ENCODE measurements around the gene HEATR5A. TPM values are rescaled to one million over a fixed set of nuclear protein-coding genes. Genes with fewer than 3 reads are reported as not detected.

Gene HEATR5A
- polyA plus RNA-seq, 1 of the 3 experiments (the other 2 are of a cell fraction), result 7.1 TPM

DNA sequence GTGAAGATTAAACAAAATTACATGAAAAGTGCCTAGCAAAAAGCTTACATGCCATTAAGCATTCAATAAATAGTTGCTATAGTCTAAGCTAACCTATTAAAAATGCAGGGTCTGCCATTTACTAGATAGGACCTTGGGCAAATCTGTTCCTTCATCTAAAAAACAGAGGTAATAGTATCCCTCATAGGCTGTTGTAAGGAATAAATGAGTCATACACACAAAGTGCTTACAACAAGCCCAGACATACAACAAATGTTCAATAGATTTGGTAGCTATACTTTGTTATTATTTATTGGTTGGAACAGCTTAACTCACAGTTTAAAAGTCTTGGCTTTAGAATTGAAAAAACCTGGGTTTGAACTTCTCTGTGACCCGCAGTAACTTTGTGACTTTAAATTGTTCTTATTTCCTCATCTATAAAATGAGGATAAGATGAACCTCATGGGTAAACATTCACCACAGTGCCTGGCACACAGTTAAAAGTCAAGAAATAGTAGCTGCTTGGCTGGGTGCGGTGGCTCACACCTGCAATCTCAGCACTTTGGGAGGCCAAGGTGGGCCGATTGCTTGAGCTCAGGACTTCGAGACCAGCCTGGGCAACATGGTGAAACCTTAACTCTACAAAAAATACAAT lies 24.7 kb downstream of the HEATR5A start:
- Histone ChIP-seq H3K36me3 (replicated peaks in 1 of 2; ENCODE audit: control insufficient read depth in 1 of 2, insufficient read depth in 2 of 2, low read length in 1 of 2) (peaks cover 31 to 48% of the 10 kb centered on the region in 2 experiments), H3K79me2 (ENCODE audit: insufficient read depth) (no peaks in the 10 kb centered on the region), H3K27ac (ENCODE audit: low read depth in 2 of 2, low read length in 1 of 2) (no peak overlapping the region), H3K9me2 (no peaks in the 10 kb centered on the region), H3K4me3 (ENCODE audit: low read depth in 2 of 2, low read length in 1 of 2) (no peak overlapping the region), H3F3A (replicated peaks; ENCODE audit: insufficient read depth) (no peaks in the 10 kb centered on the region), H3K27me3 (ENCODE audit: insufficient read depth) (no peaks in the 10 kb centered on the region), H2AFZ (ENCODE audit: low read depth) (no peak overlapping the region), H4K20me1 (ENCODE audit: insufficient read depth) (no peaks in the 10 kb centered on the region), H3K9me3 (no peaks in the 10 kb centered on the region), H3K9ac (no peak overlapping the region), H3K4me1 (ENCODE audit: control insufficient read depth in 1 of 2, insufficient read depth in 2 of 2, low read depth in 1 of 2, low read length in 1 of 2) (no peaks in the 10 kb centered on the region), H3K4me2 (no peak overlapping the region)
- TF ChIP-seq, protein P1, sequence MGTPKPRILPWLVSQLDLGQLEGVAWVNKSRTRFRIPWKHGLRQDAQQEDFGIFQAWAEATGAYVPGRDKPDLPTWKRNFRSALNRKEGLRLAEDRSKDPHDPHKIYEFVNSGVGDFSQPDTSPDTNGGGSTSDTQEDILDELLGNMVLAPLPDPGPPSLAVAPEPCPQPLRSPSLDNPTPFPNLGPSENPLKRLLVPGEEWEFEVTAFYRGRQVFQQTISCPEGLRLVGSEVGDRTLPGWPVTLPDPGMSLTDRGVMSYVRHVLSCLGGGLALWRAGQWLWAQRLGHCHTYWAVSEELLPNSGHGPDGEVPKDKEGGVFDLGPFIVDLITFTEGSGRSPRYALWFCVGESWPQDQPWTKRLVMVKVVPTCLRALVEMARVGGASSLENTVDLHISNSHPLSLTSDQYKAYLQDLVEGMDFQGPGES (IDR thresholded peaks at IDR 0.05; ENCODE audit: low read depth, low read length), result no peak
- TF ChIP-seq MXI1 (IDR thresholded peaks at IDR 0.05; ENCODE audit: low read depth, low read length) (no peak), FOXJ3 (CRISPR knock-in tag; IDR thresholded peaks at IDR 0.05) (no peak), JUND (IDR thresholded peaks at IDR 0.05) (no peak), RAD21 (IDR thresholded peaks at IDR 0.05; ENCODE audit: low read length) (no peak), GATA2 (CRISPR knock-in tag; IDR thresholded peaks at IDR 0.05) (no peak), POLR2AphosphoS5 (IDR thresholded peaks at IDR 0.05; ENCODE audit: low read depth, low read length) (no peak), SMC3 (IDR thresholded peaks at IDR 0.05; ENCODE audit: low read depth, low read length) (no peak), GABPA (IDR thresholded peaks at IDR 0.05; ENCODE audit: low read depth) (no peak), TEAD4 (IDR thresholded peaks at IDR 0.05; ENCODE audit: borderline replicate concordance, insufficient read depth) (no peak), MEF2A (IDR thresholded peaks at IDR 0.05; ENCODE audit: borderline replicate concordance, low read depth) (no peak), NFIC (IDR thresholded peaks at IDR 0.05; ENCODE audit: borderline replicate concordance) (no peak), CHD2 (IDR thresholded peaks at IDR 0.05; ENCODE audit: low read length, partially characterized antibody) (no peak), FOXM1 (IDR thresholded peaks at IDR 0.05; ENCODE audit: low read depth) (no peak), ELF1 (IDR thresholded peaks at IDR 0.05) (no peak), SIN3A (IDR thresholded peaks at IDR 0.05; ENCODE audit: borderline replicate concordance, low read depth, low read length) (no peak)
- TF ChIP-seq, protein P2, sequence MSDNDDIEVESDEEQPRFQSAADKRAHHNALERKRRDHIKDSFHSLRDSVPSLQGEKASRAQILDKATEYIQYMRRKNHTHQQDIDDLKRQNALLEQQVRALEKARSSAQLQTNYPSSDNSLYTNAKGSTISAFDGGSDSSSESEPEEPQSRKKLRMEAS (IDR thresholded peaks at IDR 0.05; ENCODE audit: low read depth), result no peak
- TF ChIP-seq, protein P3, sequence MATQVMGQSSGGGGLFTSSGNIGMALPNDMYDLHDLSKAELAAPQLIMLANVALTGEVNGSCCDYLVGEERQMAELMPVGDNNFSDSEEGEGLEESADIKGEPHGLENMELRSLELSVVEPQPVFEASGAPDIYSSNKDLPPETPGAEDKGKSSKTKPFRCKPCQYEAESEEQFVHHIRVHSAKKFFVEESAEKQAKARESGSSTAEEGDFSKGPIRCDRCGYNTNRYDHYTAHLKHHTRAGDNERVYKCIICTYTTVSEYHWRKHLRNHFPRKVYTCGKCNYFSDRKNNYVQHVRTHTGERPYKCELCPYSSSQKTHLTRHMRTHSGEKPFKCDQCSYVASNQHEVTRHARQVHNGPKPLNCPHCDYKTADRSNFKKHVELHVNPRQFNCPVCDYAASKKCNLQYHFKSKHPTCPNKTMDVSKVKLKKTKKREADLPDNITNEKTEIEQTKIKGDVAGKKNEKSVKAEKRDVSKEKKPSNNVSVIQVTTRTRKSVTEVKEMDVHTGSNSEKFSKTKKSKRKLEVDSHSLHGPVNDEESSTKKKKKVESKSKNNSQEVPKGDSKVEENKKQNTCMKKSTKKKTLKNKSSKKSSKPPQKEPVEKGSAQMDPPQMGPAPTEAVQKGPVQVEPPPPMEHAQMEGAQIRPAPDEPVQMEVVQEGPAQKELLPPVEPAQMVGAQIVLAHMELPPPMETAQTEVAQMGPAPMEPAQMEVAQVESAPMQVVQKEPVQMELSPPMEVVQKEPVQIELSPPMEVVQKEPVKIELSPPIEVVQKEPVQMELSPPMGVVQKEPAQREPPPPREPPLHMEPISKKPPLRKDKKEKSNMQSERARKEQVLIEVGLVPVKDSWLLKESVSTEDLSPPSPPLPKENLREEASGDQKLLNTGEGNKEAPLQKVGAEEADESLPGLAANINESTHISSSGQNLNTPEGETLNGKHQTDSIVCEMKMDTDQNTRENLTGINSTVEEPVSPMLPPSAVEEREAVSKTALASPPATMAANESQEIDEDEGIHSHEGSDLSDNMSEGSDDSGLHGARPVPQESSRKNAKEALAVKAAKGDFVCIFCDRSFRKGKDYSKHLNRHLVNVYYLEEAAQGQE (IDR thresholded peaks at IDR 0.05; ENCODE audit: low read depth, low read length), result no peak
- TF ChIP-seq, protein P4, sequence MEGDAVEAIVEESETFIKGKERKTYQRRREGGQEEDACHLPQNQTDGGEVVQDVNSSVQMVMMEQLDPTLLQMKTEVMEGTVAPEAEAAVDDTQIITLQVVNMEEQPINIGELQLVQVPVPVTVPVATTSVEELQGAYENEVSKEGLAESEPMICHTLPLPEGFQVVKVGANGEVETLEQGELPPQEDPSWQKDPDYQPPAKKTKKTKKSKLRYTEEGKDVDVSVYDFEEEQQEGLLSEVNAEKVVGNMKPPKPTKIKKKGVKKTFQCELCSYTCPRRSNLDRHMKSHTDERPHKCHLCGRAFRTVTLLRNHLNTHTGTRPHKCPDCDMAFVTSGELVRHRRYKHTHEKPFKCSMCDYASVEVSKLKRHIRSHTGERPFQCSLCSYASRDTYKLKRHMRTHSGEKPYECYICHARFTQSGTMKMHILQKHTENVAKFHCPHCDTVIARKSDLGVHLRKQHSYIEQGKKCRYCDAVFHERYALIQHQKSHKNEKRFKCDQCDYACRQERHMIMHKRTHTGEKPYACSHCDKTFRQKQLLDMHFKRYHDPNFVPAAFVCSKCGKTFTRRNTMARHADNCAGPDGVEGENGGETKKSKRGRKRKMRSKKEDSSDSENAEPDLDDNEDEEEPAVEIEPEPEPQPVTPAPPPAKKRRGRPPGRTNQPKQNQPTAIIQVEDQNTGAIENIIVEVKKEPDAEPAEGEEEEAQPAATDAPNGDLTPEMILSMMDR (IDR thresholded peaks at IDR 0.05), result no peak
- WGBS (ENCODE audit: low lambda C conversion rate), result 97% methylated on average over 4 of the region's 4 CpGs
- ChIA-PET POLR2A (no interaction called here), CTCF (interaction anchor here (0.8 to 1.7 kb wide), 4 partner anchors 11 to 24 kb away, joined by 3 to 5 read pairs (median 4); no protein-coding TSS in a partner anchor)
- no peak for DNase-seq
